ENCODE measurements around the gene FHAD1. TPM values are rescaled to one million over a fixed set of nuclear protein-coding genes. Genes with fewer than 3 reads are reported as not detected.

The FHAD1 gene
- total and polyA plus RNA-seq, 9 of the 15 experiments (the other 6 are each of a cell fraction or from before 2014, with no cell fraction given) = 0.32 to 2.1 (median 1.5) TPM; not detected in 1

DNA sequence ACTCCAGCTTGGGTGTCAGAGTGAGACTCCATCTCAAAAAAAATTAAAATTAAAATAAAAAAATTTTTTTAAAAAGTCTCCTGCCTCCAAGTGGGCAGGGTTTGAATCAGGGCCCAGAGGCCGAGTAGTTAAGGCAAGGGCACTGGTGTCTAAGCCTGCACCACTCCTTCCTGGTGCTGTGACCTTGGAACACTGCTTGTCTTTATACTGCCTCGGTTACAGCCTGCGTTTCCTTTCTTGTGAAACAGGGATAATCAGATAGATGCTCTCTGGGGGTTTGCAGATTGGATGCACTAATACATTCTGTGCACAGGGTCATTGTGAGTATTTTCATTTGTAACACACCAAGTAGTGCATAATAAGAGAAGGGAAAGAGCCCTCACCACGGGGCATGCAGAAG, 104.3 kb downstream of the FHAD1 start:
- H3K27ac ChIP-seq (ENCODE audit: extremely low read depth, low read depth, low read length) = no peak overlapping the region
- no peak for FAIRE-seq
- CTCF ChIA-PET (ENCODE audit: low intra/inter-chr PET ratio) = no interaction called here
- TF ChIP-seq POLR2H (tag; IDR thresholded peaks at IDR 0.05; ENCODE audit: low read depth) (no peak), ZNF134 (CRISPR knock-in tag; conservative IDR thresholded peaks at IDR 0.05) (no peak), ZNF282 (CRISPR knock-in tag; IDR thresholded peaks at IDR 0.05) (no peak), RHOXF2B (CRISPR knock-in tag; conservative IDR thresholded peaks at IDR 0.05) (no peak), FOXK2 (conservative IDR thresholded peaks at IDR 0.05 in 1 of 2, IDR thresholded peaks at IDR 0.05 in 1 of 2; ENCODE audit: low read depth in 2 of 2) (no peak), ETV5 (CRISPR knock-in tag; IDR thresholded peaks at IDR 0.05; ENCODE audit: low read depth) (no peak), EHMT2 (IDR thresholded peaks at IDR 0.05) (no peak), CREB1 (IDR thresholded peaks at IDR 0.05) (no peak), CREB1 (CRISPR knock-in tag; IDR thresholded peaks at IDR 0.05) (no peak)
- TF ChIP-seq, protein P1, sequence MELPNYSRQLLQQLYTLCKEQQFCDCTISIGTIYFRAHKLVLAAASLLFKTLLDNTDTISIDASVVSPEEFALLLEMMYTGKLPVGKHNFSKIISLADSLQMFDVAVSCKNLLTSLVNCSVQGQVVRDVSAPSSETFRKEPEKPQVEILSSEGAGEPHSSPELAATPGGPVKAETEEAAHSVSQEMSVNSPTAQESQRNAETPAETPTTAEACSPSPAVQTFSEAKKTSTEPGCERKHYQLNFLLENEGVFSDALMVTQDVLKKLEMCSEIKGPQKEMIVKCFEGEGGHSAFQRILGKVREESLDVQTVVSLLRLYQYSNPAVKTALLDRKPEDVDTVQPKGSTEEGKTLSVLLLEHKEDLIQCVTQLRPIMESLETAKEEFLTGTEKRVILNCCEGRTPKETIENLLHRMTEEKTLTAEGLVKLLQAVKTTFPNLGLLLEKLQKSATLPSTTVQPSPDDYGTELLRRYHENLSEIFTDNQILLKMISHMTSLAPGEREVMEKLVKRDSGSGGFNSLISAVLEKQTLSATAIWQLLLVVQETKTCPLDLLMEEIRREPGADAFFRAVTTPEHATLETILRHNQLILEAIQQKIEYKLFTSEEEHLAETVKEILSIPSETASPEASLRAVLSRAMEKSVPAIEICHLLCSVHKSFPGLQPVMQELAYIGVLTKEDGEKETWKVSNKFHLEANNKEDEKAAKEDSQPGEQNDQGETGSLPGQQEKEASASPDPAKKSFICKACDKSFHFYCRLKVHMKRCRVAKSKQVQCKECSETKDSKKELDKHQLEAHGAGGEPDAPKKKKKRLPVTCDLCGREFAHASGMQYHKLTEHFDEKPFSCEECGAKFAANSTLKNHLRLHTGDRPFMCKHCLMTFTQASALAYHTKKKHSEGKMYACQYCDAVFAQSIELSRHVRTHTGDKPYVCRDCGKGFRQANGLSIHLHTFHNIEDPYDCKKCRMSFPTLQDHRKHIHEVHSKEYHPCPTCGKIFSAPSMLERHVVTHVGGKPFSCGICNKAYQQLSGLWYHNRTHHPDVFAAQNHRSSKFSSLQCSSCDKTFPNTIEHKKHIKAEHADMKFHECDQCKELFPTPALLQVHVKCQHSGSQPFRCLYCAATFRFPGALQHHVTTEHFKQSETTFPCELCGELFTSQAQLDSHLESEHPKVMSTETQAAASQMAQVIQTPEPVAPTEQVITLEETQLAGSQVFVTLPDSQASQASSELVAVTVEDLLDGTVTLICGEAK (IDR thresholded peaks at IDR 0.05) = no peak
- TF ChIP-seq, protein P1 (CRISPR knock-in tag; IDR thresholded peaks at IDR 0.05) = no peak
- TF ChIP-seq, protein P2, sequence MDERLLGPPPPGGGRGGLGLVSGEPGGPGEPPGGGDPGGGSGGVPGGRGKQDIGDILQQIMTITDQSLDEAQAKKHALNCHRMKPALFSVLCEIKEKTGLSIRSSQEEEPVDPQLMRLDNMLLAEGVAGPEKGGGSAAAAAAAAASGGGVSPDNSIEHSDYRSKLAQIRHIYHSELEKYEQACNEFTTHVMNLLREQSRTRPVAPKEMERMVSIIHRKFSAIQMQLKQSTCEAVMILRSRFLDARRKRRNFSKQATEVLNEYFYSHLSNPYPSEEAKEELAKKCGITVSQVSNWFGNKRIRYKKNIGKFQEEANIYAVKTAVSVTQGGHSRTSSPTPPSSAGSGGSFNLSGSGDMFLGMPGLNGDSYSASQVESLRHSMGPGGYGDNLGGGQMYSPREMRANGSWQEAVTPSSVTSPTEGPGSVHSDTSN (CRISPR knock-in tag; IDR thresholded peaks at IDR 0.05; ENCODE audit: low read depth) = no peak
- TF ChIP-seq, protein P2 (tag; conservative IDR thresholded peaks at IDR 0.05; ENCODE audit: low read depth) = no peak

More for the DNA sequence above, 104.3 kb downstream of the FHAD1 start:
- DNase-seq (ENCODE audit: extremely low read depth in 1 of 4, low spot score in 3 of 4) (no peak), ATAC-seq (no peak)
- Histone ChIP-seq H2AFZ (ENCODE audit: low read depth, low read length) (no peak overlapping the region), H3K9me1 (ENCODE audit: control insufficient read depth, insufficient read depth, low read length) (no peaks in the 10 kb centered on the region), H3K9me3 (replicated peaks; ENCODE audit: control insufficient read depth, insufficient read depth, low read depth, low read length) (no peaks in the 10 kb centered on the region), H3K36me3 (ENCODE audit: control insufficient read depth, insufficient read depth, low read length) (no peaks in the 10 kb centered on the region), H3K9ac (ENCODE audit: insufficient read depth in 1 of 2, low read depth in 2 of 2, low read length in 2 of 2) (no peak overlapping the region), H3K4me1 (replicated peaks in 1 of 2; ENCODE audit: control insufficient read depth in 2 of 2, insufficient read depth in 2 of 2, low read length in 2 of 2) (peaks cover 13 to 28% of the 10 kb centered on the region in 2 experiments; a peak in 4 of 5 replicates), H3K79me2 (ENCODE audit: control insufficient read depth, insufficient read depth, low read length) (no peaks in the 10 kb centered on the region), H4K20me1 (replicated peaks; ENCODE audit: control insufficient read depth, insufficient read depth, low read length) (no peaks in the 10 kb centered on the region), H3K27me3 (ENCODE audit: control insufficient read depth in 2 of 2, insufficient read depth in 2 of 2, low read length in 2 of 2) (no peaks in the 10 kb centered on the region), H3K4me2 (ENCODE audit: insufficient read depth, low read length) (no peak overlapping the region), H3K4me3 (no peak overlapping the region)
- POLR2A ChIA-PET = interaction anchor here (1.4 kb wide), 1 partner anchor 11 kb away, joined by 3 read pairs; no protein-coding TSS in a partner anchor
- in situ Hi-C loops (cut with MboI) (no loop called here), intact Hi-C loops (cut with micrococcal nuclease) (no loop called here)
- BruUV-seq (replicated peaks) = no TSS peak
- 37% methylated on average over 4 of the region's 4 CpGs for WGBS (ENCODE audit: insufficient coverage, low coverage, missing lambda C conversion rate)

All from K562 (cell line).